ENCODE data around the gene U2SURP.

U2SURP gene

GRCh38 chr3:143001369-143002082, at the start of gene U2SURP:
Gene U2SURP, plus strand, starts transcription at chr3:143001570. Its CDS starts 59 bp downstream, at chr3:143001629.
- peak; percentile 82 to 86 for DNase-seq (ENCODE audit: low read depth in 2 of 2)

GRCh38 chr3:142951794-142952193, 49.6 kb upstream of the U2SURP start:
- DNase-seq (ENCODE audit: low read depth in 2 of 2) = no peak

- no peak for DNase-seq (ENCODE audit: low read depth in 2 of 2)
These were observed 48.8 kb upstream of the U2SURP start for GRCh38 chr3:142952272-142953193.

GRCh38 chr3:142953443-142953842, 47.9 kb upstream of the U2SURP start:
- no peak for DNase-seq (ENCODE audit: low read depth in 2 of 2)

- DNase-seq (ENCODE audit: low read depth in 2 of 2) = no peak
These were observed 42.7 kb upstream of the U2SURP start for GRCh38 chr3:142958707-142959106.

- DNase-seq (ENCODE audit: low read depth in 2 of 2) = no peak
These were observed 41.0 kb upstream of the U2SURP start for GRCh38 chr3:142960322-142960850.

- DNase-seq (ENCODE audit: low read depth in 2 of 2) = no peak
These were observed 39.8 kb upstream of the U2SURP start for GRCh38 chr3:142961539-142961938.

- no peak for DNase-seq (ENCODE audit: low read depth in 2 of 2)
These were observed 39.2 kb upstream of the U2SURP start for GRCh38 chr3:142962175-142962519.

- DNase-seq (ENCODE audit: low read depth in 2 of 2) = no peak
These were observed 38.7 kb upstream of the U2SURP start for GRCh38 chr3:142962520-142963233.

- DNase-seq (ENCODE audit: low read depth in 2 of 2) = no peak
These were observed 38.2 kb upstream of the U2SURP start for GRCh38 chr3:142963234-142963515.

- no peak for DNase-seq (ENCODE audit: low read depth in 2 of 2)
These were observed 37.6 kb upstream of the U2SURP start, which contains the start of gene PAQR9 for GRCh38 chr3:142963516-142964448. Gene PAQR9, minus strand, starts transcription at chr3:142963674. Its CDS starts 338 bp downstream, at chr3:142963336.

- no peak for DNase-seq (ENCODE audit: low read depth in 2 of 2)
These were observed 35.8 kb upstream of the U2SURP start for GRCh38 chr3:142965581-142965980.

GRCh38 chr3:142966808-142967207, 34.6 kb upstream of the U2SURP start:
- DNase-seq (ENCODE audit: low read depth in 2 of 2) = no peak

- no peak for DNase-seq (ENCODE audit: low read depth in 2 of 2)
These were observed 32.9 kb upstream of the U2SURP start for GRCh38 chr3:142968319-142969025.

GRCh38 chr3:142971431-142971830, 29.9 kb upstream of the U2SURP start:
- no peak for DNase-seq (ENCODE audit: low read depth in 2 of 2)

GRCh38 chr3:142972092-142972753, 29.1 kb upstream of the U2SURP start:
- no peak for DNase-seq (ENCODE audit: low read depth in 2 of 2)

- DNase-seq (ENCODE audit: low read depth in 2 of 2) = no peak
These were observed 28.0 kb upstream of the U2SURP start for GRCh38 chr3:142973217-142974009.

- DNase-seq (ENCODE audit: low read depth in 2 of 2) = no peak
These were observed 25.9 kb upstream of the U2SURP start for GRCh38 chr3:142975316-142975995.
